ENCODE results near the gene KDM4D.
"Not testable (repeated sequence)": the region's sequence is repeated elsewhere in the genome, so short reads cannot be mapped to it uniquely, and the experiment has no call there.

Gene KDM4D

GRCh38 chr11:94973099-94973968 is at the start of gene KDM4D, which contains the start of gene CWC15:
Gene KDM4D (plus strand): TSS chr11:94973709. CDS start chr11:94997373, 23,664 bp downstream.
Gene CWC15 (minus strand): TSS chr11:94973556. CDS start chr11:94972185, 1,371 bp downstream.
- DNase-seq: peak; percentile 86 to 93

GRCh38 chr11:94924171-94924572 is 49.3 kb upstream of the KDM4D start:
- DNase-seq: no peak

- no peak for DNase-seq
These were observed 48.9 kb upstream of the KDM4D start for GRCh38 chr11:94924612-94925011.

DNA sequence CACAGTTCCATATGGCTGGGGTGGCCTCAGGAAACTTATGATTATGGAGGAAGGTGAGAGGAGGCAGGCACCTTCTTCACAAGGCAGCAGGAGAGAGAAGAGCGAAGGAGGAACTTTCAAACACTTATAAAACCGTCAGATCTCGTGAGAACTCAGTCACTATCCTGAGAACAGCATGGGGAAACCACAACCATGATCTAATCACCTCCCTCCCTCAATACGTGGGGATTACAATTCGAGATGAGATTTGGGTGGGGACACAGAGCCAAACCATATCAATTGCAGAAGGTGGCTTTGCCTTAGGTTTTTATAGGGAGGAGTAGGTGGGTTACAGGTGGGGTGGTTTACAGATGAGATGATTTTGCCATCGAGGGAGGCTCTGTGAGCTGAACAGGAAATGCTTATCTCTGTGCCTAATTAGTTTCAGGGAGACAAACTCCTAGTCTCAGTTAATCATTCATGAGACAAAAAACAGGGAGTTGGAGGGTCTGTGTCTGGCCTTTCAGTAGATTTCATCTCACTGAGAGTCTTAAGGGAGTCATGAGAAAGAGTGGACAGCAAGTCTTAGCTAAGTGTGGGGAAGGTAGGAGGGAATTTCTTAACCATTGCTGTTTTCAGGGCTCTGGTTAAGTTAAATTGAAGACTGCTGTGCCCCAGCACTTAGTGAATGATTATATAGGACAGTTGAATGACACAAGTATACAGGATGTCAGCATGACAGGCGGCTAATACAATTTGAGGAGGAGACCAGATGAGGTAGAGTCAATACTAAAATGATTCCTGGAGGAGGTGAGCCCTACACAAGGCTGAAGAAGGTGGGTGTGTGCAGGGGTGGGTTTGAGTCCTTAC is 47.9 kb upstream of the KDM4D start:
- no peak for DNase-seq

- DNase-seq: no peak
These were observed 47.3 kb upstream of the KDM4D start for GRCh38 chr11:94926271-94926625.

- no peak for DNase-seq
These were observed 46.7 kb upstream of the KDM4D start for GRCh38 chr11:94926698-94927237.

DNA sequence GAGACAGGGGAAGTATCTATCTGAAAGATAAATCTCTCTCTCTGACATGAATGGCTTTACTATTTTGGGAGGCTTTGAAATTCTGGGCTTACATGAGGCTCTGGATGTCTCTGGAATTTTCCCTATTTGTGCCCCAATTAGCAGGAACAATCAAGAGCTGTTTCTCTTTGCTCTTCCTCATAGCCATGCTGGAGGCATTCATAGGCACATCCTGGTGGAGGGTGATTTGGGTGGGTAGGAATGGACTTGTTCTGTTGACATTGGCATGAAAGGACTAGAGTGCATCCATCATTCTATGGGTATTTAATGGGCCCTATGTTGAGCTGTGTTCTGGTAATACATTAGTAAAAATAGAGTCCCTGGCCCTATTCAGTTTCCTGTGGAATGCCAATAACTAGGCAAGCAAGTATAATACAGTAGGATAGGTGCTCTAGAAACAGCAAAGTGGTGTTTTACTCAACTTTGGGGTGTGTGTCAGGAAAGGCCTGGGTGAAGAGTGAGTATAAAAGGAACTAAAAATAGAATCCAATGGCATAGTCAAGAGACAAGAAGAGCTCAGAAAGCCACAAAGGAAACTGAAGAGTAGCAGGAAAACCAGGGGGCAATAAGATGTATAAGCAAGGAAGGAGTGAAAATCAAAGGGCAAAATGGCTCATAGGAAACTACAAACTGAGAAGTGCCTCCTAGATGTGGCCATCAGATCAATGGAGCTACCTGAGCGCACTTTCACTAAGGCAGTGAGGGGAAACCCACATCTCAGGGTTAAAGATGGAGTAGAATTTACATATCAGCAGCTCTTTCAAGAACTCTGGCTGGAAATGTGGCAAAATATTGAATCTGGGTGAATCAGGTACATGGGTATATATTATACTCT is 45.2 kb upstream of the KDM4D start:
- no peak for DNase-seq

DNA sequence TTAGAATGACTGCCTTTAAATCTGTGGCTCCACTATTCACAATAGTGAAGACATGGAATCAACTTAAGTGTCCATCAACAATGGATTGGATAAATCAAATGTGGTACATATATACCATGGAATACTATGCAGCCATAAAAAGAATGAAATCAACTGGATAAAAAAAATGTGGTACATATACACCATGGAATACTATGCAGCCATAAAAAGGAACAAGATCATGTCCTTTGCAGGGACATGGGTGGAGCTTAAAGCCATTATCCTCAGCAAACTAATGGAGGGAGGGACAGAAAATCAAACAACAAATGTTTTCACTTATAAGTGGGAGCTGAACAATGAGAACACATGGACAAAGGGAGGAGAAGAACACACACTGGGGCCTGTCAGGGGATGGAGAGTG is 41.4 kb upstream of the KDM4D start:
- DNase-seq: not testable (repeated sequence)

GRCh38 chr11:94932503-94932902 is 41.0 kb upstream of the KDM4D start:
- DNase-seq: no peak

DNA sequence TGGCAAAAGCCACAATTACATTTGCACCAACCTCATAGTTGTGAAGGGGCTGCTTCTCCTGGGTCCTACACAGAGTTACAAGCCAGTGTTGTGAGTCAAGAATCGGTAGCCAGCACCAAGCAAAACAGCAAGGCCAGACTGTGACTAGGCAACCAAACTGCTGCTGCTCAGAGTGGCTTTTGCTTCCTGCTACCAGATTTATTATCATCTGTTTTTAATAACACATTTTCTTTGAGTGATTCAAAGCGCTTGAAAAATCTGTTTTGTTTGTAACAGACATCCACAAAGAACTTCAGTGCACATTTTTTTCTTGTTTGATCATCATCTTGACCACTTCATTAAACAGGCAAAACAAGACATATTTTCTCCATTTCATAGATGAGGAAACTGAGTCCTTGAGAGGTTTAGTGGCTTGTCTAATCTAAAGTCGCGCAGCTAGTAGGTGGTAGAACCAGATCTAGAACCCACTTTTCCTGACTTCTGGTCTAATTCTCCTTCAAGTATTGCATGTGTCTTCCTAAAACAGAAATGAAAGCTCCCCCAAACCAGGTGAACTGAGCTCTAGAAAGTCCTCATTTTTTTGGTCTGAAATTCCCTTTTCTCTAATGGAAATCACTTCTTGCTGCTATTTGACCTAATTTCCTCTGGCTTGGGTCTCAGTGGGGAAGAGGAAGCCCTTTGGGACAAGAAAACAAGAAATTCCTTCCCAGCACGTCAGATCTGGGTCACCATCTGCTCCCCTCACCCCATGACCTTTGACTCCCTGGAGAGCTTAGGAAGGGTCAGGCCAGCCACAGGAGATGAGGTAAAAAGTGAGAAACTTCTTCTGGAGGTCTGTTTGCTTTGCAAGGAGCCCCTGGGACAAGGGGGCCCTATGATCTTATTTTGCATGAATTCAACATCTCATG is 40.0 kb upstream of the KDM4D start:
- no peak for DNase-seq

DNA sequence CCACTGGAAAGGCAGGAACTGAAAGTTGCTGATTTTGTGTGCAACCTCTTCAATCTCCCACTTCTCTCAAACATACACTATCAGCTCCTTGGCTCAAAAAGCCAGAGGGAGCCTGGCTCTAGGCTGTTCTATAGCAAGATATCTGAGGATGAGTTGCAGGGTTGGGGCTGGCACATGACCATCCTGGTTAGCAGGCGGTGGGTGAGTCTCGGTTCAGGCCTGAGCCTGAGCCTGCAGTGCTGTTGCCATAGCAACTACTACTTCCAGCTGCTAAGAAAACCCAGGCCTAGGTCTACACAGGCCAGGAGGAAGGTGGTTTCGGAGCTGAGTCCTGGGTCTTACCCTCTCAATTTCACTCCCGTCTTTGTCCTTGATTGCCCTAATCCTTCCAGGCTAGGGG is 39.1 kb upstream of the KDM4D start:
- no peak for DNase-seq

- DNase-seq: no peak
These were observed 38.7 kb upstream of the KDM4D start for GRCh38 chr11:94934846-94935245.

DNA sequence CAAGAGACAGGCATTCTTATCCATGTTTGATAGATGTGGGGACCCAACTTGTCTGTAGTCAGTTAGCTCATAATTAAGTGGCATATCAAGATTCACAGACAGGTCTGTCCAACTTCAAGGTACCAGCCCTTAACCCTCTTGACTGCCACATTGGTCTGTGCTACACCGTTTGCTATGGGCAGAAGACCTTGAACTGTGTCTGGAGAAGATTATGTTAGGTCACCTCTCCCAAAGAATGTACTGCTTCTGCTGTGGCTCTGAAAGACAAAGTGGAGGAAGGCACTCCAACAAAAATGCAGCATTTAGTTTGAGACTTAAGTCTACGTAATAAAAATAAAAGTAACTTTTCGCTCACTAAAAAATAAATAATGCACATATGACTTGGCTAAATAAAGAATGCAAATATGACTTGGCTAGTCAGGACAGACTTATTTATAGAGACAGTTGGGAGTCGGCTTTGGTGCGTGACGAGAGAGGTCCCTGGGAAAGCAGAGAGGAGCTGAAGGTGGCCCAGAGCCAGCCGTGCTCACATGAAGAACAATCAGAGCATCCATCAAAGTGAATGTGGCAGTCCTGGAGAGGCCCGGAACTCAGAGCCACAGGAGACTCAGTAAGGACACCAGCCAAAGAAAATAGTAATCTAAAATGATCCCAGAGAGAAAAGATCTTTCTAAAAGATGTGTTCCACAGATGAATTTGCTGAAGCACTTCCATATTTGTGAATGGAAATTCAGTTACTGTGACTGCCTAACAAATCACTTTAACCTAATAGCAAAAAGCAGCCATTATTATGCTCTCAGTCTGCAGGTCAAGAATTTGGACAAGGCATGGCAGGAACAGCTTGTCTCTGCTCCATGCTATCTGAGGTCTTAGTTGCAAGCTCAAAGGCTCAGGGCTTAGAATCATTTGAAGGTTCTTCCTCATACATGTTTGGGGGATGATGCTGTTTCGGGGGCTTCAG is 35.1 kb upstream of the KDM4D start:
- DNase-seq: no peak

DNA sequence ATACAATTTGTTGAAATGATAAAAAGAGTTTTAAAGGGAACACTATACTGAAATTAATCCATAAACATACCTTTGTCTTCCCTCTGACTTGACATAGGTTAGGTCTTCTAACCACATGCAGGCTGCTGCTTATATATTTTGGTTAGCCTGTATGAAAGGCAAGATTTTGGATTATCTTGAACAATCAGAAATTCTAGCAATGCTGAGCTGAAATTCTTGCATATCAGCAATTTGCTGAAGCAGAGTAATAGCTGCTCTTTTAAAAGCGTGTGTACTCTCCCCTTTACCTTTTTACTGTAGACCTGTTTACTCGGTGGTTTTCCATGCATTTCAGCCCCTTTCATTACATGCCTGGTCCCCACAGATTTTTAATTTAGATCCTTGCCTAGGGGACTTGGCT is 34.2 kb upstream of the KDM4D start:
- DNase-seq: no peak

DNA sequence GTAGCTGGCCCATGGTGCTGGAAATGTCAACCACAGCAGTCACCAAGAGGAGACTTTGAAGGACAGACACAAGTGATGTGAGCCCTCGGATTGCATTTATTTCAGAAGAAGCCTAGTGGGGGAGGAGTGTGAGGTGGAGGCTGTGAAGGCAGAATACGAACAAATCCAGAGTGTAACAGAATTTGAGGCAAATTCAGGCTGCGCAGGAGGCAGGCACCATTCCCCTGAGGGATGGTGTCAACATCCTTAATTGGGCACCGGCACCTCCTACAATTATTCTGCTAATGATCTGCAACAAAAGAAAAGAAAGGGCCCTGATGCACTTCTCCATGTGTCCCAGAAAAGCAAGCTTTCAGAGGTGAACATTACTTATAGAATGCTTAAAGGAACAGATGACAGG is 32.4 kb upstream of the KDM4D start:
- DNase-seq: no peak

- no peak for DNase-seq
These were observed 26.7 kb upstream of the KDM4D start for GRCh38 chr11:94946812-94947211.

- no peak for DNase-seq
These were observed 25.4 kb upstream of the KDM4D start for GRCh38 chr11:94948070-94948617.

DNA sequence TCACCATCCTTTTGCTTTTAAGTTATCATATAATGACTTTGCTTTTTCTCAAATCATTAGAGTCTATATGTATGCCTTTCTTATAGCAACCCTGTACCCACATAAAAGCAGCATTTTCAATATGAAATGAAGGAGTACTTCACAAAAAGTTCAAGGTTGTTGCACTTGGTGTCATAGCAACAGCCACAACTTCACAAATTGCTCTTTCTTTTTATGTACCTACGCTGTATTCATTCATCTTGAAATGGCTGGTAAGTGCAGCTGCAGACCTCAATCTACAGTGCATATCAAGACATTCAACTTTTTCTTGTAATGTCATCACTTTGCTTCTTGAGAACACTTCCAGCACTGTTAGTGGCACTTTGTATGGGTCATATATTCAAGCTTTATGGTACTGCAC is 18.8 kb upstream of the KDM4D start:
- DNase-seq: no peak

GRCh38 chr11:94956963-94957362 is 16.5 kb upstream of the KDM4D start:
- no peak for DNase-seq

DNA sequence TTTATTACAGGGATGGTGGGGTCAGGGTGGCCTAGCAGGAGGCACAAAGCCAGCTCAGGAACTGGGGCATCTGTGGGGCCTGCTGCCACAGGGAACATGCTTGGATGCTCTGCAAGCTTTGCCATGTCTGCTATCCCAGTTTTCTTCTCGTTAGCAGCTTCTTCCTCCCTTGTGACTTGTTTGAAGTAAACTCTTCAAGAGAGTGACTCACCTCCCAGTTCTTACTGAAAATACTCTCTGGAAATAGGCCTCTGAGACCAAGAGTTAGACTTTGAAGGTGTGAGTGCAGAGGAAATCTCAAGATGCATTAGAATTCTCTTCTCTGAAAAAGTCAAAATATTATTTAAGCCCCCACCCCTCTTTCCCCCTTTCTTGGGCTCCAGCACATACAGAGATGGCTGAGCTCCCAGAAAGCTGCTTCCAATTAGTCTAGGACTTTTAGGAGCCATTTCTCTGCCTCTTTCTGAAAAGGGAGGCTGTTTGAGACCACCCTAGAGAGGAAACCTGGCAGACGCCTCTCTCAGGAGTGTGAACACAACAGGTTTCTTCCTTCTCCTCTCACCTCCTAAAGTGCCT is 15.3 kb upstream of the KDM4D start:
- DNase-seq: no peak

Data from stimulated activated CD4-positive, alpha-beta T cell treated with anti-CD3 and anti-CD28 coated beads, Interleukin-2, amount 100 ng/mL, for 48 hours (primary cell).